SH-SY5Y (cell line): ENCODE measurements around the gene EIF2S1.

Experiments
- GATA2 ChIP-seq: IDR thresholded peaks from 2 replicates; pipeline ENCODE4 v1.6.1; 2011; ENCODE audit warnings: mild to moderate bottlenecking, low read depth, low read length
- GATA3 ChIP-seq: IDR thresholded peaks from 2 replicates; pipeline ENCODE4 v1.6.1; 2011; ENCODE audit warnings: low read depth, mild to moderate bottlenecking, low read length, moderate library complexity

EIF2S1 gene

GRCh38 chr14:67418401-67419191 lies 58.5 kb downstream of the EIF2S1 start:
- TF ChIP-seq GATA2: no peak
- no peak for TF ChIP-seq GATA3

GRCh38 chr14:67420102-67420739 lies 60.1 kb downstream of the EIF2S1 start:
- TF ChIP-seq GATA2: no peak
- TF ChIP-seq GATA3: no peak

- TF ChIP-seq GATA3 (no peak), GATA2 (no peak)
Observed at GRCh38 chr14:67421356-67422224, 61.5 kb downstream of the EIF2S1 start.

DNA sequence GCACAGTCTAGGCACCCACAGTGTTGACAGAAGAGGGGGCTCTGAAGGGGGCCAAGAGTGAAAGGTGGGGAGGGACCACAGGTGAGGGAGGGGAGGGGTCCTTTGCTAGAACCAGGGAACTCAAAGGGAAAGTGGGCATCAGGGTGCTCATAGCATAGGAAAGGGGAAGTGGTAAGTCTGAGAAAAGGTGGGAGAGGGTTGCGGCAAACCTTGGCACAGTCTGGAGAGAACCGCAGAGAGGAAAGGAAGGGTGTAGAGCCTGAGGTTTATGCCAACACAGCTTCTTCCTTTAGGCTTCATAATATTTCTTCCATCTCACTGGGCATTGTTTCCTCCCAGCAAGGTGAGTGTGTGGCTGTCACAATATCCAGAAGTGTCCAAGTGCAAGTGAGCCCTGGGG lies 63.3 kb downstream of the EIF2S1 start:
- no peak for TF ChIP-seq GATA2
- TF ChIP-seq GATA3: no peak

GRCh38 chr14:67424539-67424938 lies 64.4 kb downstream of the EIF2S1 start:
- no peak for TF ChIP-seq GATA2
- TF ChIP-seq GATA3: no peak

DNA sequence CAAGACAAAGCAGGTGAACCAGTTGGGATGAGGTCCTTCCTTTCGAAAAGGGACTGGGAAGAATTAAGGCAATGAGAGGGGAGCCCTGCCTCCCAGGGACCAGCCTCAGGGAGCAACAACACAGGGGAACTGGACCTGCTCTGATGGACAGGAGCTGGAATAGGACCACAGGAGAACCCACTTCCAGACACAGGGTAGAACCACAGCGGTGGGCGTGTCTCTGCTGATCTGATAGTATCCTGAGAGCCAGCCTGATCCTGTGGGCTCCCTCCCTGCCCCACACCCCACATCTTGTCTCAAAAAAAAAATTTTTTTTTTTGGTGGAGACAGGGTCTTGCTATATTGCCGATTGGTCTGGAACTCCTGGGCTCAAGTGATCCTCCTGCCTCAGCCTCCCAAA lies 65.5 kb downstream of the EIF2S1 start:
- no peak for TF ChIP-seq GATA3
- no peak for TF ChIP-seq GATA2

- no peak for TF ChIP-seq GATA3
- no peak for TF ChIP-seq GATA2
Observed at GRCh38 chr14:67426161-67426560, 66.0 kb downstream of the EIF2S1 start.

GRCh38 chr14:67426983-67427606 lies 67.0 kb downstream of the EIF2S1 start:
- no peak for TF ChIP-seq GATA3
- TF ChIP-seq GATA2: no peak

DNA sequence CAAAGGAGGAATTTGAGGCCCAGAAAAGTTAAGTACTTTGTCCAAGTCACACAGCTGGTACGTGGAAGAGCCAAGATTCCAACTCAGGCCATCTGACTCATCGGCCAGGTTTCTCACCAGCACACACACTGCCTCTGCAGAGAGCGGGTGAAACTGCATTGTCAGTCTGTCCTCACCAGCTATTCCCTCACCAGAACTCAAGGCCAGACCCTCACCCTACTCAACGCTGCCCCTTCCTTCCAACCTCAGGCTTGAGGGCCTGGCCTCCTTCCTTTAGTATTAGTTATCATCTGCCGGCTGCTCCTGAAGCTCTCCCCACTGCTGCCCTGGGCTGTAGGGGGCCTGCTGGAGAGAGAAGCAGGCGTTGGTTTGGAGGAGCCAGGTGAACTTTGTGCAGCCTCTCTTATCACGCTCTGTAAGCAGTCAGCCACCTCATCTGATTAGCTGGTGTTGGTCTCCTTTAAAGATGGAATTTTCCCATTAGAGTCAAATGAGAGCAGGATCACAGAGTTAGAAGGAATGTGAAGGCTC lies 68.4 kb downstream of the EIF2S1 start:
- no peak for TF ChIP-seq GATA3

GRCh38 chr14:67429510-67430205 lies 69.5 kb downstream of the EIF2S1 start:
- TF ChIP-seq GATA2: no peak
- no peak for TF ChIP-seq GATA3

- TF ChIP-seq GATA3 (no peak), GATA2 (no peak)
Observed at GRCh38 chr14:67432050-67432564, 72.0 kb downstream of the EIF2S1 start.

DNA sequence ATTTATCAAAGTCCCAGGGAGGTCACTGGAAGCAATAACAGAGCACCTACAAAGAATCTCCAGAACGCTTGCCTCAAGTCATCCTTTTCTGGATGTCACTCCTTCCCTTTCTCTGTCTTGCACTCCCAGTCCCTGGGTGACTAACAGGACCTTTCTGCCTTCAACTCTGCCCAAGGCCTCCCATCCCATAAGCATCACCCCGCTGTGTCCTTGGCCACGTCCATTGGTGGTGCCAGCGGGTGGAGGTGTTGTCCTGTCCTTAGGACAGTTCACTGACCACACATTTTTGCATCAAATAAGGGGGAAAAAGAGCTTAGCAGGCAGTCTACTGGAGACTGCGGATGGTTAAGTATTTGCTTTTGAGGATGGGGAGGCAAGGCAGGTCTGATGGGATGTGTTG lies 75.5 kb downstream of the EIF2S1 start:
- TF ChIP-seq GATA2 (no peak), GATA3 (no peak)
